K562 (cell line): ENCODE measurements around the gene MAD1L1. TPM values are rescaled to one million over a fixed set of nuclear protein-coding genes. Genes with fewer than 3 reads are reported as not detected.

Experiments used
- polyA plus RNA-seq, 8 experiments: library from polyadenylated mRNA; depleted of rRNA in 4 of 8; stranded (reverse) in 5 of 8; unstranded in 3 of 8; fragments of >200 nt; fragmentation: Nextera tagmentation in 2 of 8; fragmentation: Illumina TruSeq in 1 of 8; extraction: Ambion mirVana in 2 of 8; extraction: Trizol in 1 of 8; gene quantifications; 2 replicates each; pipeline versions ENCODE4 v1.2.1 to v1.2.3, GENCODE V29; 2011 to 2014; ENCODE audit warnings: inconsistent platforms in 1 of 8, missing spikeins in 1 of 8
- total RNA-seq, 7 experiments: library from RNA; depleted of rRNA in 6 of 7; stranded (reverse); fragments of >200 nt in 6 of 7; fragmentation: Illumina TruSeq in 2 of 7; extraction: Trizol in 2 of 7; gene quantifications; 2 replicates each; pipeline versions ENCODE4 v1.2.1 to v1.2.3, GENCODE V29; 2011 to 2021; ENCODE audit warnings: low replicate concordance in 1 of 7
- TF ChIP-seq, protein P1 (sequence below), 2 experiments: fragments of 450-650 bp in 1 of 2; sonication (generic) in 1 of 2; formaldehyde crosslinking in 1 of 2; IDR thresholded peaks; 2 replicates each; pipeline versions ENCODE4 v1.7.1 to v1.9.0; 2016 to 2022; ENCODE audit warnings: inconsistent platforms in 1 of 2, mild to moderate bottlenecking in 1 of 2, missing genetic modification reagents in 1 of 2

MAD1L1 gene
- total and polyA plus RNA-seq, 9 of the 15 experiments (the other 6 are each of a cell fraction or from before 2014, with no cell fraction given): 1.7 to 89.7 (median 18.0) TPM

DNA sequence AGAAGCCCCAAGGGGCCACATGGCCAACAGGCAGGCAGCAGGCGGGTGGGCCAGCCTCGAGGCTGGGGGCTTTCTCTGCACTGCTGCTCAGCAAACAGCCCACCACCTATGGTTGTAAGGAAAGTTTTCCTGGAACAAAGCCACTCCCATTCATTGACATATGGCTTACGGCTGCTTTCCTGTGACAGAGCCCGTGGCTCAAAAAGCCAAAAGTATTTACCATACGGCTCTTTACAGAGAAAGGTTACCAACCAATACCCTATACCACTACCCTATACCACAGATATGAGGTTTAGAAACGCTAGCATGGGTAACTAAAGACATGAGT, 152.7 kb downstream of the MAD1L1 start (continued):
- TF ChIP-seq, protein P1, sequence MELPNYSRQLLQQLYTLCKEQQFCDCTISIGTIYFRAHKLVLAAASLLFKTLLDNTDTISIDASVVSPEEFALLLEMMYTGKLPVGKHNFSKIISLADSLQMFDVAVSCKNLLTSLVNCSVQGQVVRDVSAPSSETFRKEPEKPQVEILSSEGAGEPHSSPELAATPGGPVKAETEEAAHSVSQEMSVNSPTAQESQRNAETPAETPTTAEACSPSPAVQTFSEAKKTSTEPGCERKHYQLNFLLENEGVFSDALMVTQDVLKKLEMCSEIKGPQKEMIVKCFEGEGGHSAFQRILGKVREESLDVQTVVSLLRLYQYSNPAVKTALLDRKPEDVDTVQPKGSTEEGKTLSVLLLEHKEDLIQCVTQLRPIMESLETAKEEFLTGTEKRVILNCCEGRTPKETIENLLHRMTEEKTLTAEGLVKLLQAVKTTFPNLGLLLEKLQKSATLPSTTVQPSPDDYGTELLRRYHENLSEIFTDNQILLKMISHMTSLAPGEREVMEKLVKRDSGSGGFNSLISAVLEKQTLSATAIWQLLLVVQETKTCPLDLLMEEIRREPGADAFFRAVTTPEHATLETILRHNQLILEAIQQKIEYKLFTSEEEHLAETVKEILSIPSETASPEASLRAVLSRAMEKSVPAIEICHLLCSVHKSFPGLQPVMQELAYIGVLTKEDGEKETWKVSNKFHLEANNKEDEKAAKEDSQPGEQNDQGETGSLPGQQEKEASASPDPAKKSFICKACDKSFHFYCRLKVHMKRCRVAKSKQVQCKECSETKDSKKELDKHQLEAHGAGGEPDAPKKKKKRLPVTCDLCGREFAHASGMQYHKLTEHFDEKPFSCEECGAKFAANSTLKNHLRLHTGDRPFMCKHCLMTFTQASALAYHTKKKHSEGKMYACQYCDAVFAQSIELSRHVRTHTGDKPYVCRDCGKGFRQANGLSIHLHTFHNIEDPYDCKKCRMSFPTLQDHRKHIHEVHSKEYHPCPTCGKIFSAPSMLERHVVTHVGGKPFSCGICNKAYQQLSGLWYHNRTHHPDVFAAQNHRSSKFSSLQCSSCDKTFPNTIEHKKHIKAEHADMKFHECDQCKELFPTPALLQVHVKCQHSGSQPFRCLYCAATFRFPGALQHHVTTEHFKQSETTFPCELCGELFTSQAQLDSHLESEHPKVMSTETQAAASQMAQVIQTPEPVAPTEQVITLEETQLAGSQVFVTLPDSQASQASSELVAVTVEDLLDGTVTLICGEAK (IDR thresholded peaks at IDR 0.05): no peak
- TF ChIP-seq, protein P1 (CRISPR knock-in tag; IDR thresholded peaks at IDR 0.05): 0 out of 2 replicates have a peak, but pooled peaks have one; percentile 11
